K562 (cell line): Measurements from ENCODE around the gene ZSWIM8. TPM values are rescaled to one million over a fixed set of nuclear protein-coding genes. Genes with fewer than 3 reads are reported as not detected.

Experiments
- ETV5 ChIP-seq: sonication (generic); formaldehyde crosslinking; IDR thresholded peaks from 2 replicates; pipeline ENCODE4 v1.4.0; 2020; ENCODE audit warnings: low read depth, mild to moderate bottlenecking, missing genetic modification reagents
- NRF1 ChIP-seq, 2 experiments: fragments of 450-650 bp; IDR thresholded peaks in 1 of 2; conservative IDR thresholded peaks in 1 of 2; 2 replicates each; pipeline ENCODE4 v1.6.1; 2014; ENCODE audit warnings: mild to moderate bottlenecking in 2 of 2
- SMAD3 ChIP-seq: fragments of 450-650 bp; formaldehyde crosslinking; conservative IDR thresholded peaks from 2 replicates; pipeline ENCODE4 v1.4.0; 2020; ENCODE audit warnings: mild to moderate bottlenecking
- STAT5A ChIP-seq: IDR thresholded peaks from 2 replicates; pipeline ENCODE4 v1.6.1; 2012; ENCODE audit warnings: low read length, inconsistent platforms, borderline replicate concordance
- TCF3 ChIP-seq: sonication (generic); formaldehyde crosslinking; IDR thresholded peaks from 2 replicates; pipeline ENCODE4 v1.4.0; 2020; ENCODE audit warnings: mild to moderate bottlenecking, missing genetic modification reagents
- polyA plus RNA-seq, 8 experiments: library from polyadenylated mRNA; depleted of rRNA in 4 of 8; stranded (reverse) in 5 of 8; unstranded in 3 of 8; fragments of >200 nt; fragmentation: Nextera tagmentation in 2 of 8; fragmentation: Illumina TruSeq in 1 of 8; extraction: Ambion mirVana in 2 of 8; extraction: Trizol in 1 of 8; gene quantifications; 2 replicates each; pipeline versions ENCODE4 v1.2.1 to v1.2.3, GENCODE V29; 2011 to 2014; ENCODE audit warnings: inconsistent platforms in 1 of 8, missing spikeins in 1 of 8
- total RNA-seq, 7 experiments: library from RNA; depleted of rRNA in 6 of 7; stranded (reverse); fragments of >200 nt in 6 of 7; fragmentation: Illumina TruSeq in 2 of 7; extraction: Trizol in 2 of 7; gene quantifications; 2 replicates each; pipeline versions ENCODE4 v1.2.1 to v1.2.3, GENCODE V29; 2011 to 2021; ENCODE audit warnings: low replicate concordance in 1 of 7
- TF ChIP-seq, protein P1 (sequence below): sonication (generic); formaldehyde crosslinking; IDR thresholded peaks from 2 replicates; pipeline ENCODE4 v1.9.0; 2022; ENCODE audit warnings: mild to moderate bottlenecking, missing genetic modification reagents
- TF ChIP-seq, protein P2 (sequence below), 2 experiments: IDR thresholded peaks; 2 replicates each; pipeline ENCODE4 v1.6.1; 2012; ENCODE audit warnings: improper control_type of control experiment in 2 of 2, low read depth in 2 of 2, low read length in 2 of 2, borderline replicate concordance in 1 of 2
- TF ChIP-seq, protein P3 (sequence below): fragments of 450-650 bp; formaldehyde crosslinking; IDR thresholded peaks from 2 replicates; pipeline ENCODE4 v1.4.0; 2020; ENCODE audit warnings: mild to moderate bottlenecking, mixed read lengths
- TF ChIP-seq, protein P4 (sequence below): fragments of 150-350 bp; conservative IDR thresholded peaks from 2 replicates; pipeline ENCODE4 v1.6.1; 2014; ENCODE audit warnings: low read length
- TF ChIP-seq, protein P5 (sequence below): fragments of 450-650 bp; IDR thresholded peaks from 2 replicates; pipeline ENCODE4 v1.6.1; 2016; ENCODE audit warnings: low read depth

ZSWIM8 gene
- total and polyA plus RNA-seq, 9 of the 15 experiments (the other 6 are each of a cell fraction or from before 2014, with no cell fraction given), result 5.6 to 47.8 (median 26.7) TPM

DNA sequence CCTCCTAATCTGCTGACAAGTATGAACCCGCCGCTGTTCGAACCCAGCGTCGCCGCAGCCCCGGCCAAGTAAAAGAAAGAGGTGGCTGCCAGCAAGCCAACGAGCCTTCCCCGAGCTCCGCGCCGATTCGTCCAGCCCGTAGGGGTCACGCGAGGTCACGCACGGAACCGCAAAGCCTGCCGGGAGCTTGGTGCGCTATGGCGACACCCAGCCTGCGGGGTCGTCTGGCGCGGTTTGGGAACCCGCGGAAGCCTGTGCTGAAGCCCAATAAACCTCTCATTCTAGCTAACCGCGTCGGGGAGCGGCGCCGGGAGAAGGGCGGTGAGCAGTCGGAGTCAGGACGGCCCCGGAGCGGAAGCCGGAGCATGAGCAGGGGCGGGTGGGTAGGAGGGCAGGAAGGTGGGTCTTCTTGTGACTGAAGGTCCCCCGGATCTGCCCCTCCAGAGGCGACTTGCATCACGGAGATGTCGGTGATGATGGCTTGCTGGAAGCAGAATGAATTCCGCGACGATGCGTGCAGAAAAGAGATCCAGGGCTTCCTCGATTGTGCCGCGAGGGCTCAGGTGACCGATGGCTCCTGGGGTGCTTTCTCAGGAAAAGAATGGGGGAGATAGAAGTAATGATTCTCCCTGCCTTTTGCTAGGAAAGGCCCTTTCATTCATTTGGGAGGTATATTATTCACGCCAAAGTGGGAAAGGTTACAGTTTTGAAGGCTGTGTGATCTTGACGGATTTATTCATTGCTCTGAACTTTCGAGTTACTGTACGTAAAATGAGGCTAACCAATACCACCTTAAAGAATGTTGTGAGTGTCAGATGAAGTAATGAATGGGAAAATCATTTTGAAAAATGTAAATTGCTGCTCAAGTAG lies 3.3 kb upstream of the ZSWIM8 start, which contains the start of gene CHCHD1 (continued):
- 0 out of 2 replicates have a peak, but pooled peaks have one; percentile 19 for TF ChIP-seq TCF3 (CRISPR knock-in tag)
- TF ChIP-seq, protein P1, sequence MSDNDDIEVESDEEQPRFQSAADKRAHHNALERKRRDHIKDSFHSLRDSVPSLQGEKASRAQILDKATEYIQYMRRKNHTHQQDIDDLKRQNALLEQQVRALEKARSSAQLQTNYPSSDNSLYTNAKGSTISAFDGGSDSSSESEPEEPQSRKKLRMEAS (CRISPR knock-in tag), result peak; percentile 84
- TF ChIP-seq, protein P2, sequence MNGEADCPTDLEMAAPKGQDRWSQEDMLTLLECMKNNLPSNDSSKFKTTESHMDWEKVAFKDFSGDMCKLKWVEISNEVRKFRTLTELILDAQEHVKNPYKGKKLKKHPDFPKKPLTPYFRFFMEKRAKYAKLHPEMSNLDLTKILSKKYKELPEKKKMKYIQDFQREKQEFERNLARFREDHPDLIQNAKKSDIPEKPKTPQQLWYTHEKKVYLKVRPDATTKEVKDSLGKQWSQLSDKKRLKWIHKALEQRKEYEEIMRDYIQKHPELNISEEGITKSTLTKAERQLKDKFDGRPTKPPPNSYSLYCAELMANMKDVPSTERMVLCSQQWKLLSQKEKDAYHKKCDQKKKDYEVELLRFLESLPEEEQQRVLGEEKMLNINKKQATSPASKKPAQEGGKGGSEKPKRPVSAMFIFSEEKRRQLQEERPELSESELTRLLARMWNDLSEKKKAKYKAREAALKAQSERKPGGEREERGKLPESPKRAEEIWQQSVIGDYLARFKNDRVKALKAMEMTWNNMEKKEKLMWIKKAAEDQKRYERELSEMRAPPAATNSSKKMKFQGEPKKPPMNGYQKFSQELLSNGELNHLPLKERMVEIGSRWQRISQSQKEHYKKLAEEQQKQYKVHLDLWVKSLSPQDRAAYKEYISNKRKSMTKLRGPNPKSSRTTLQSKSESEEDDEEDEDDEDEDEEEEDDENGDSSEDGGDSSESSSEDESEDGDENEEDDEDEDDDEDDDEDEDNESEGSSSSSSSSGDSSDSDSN (IDR thresholded peaks at IDR 0.05; ENCODE audit: borderline replicate concordance in 1 of 2, low read depth in 2 of 2, low read length in 2 of 2), result peak; percentile 29 to 93; a peak in 2 of 4 replicates
- TF ChIP-seq, protein P3, sequence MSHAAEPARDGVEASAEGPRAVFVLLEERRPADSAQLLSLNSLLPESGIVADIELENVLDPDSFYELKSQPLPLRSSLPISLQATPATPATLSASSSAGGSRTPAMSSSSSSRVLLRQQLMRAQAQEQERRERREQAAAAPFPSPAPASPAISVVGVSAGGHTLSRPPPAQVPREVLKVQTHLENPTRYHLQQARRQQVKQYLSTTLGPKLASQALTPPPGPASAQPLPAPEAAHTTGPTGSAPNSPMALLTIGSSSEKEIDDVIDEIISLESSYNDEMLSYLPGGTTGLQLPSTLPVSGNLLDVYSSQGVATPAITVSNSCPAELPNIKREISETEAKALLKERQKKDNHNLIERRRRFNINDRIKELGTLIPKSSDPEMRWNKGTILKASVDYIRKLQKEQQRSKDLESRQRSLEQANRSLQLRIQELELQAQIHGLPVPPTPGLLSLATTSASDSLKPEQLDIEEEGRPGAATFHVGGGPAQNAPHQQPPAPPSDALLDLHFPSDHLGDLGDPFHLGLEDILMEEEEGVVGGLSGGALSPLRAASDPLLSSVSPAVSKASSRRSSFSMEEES (CRISPR knock-in tag), result no peak
- no peak for TF ChIP-seq STAT5A
- TF ChIP-seq, protein P4, sequence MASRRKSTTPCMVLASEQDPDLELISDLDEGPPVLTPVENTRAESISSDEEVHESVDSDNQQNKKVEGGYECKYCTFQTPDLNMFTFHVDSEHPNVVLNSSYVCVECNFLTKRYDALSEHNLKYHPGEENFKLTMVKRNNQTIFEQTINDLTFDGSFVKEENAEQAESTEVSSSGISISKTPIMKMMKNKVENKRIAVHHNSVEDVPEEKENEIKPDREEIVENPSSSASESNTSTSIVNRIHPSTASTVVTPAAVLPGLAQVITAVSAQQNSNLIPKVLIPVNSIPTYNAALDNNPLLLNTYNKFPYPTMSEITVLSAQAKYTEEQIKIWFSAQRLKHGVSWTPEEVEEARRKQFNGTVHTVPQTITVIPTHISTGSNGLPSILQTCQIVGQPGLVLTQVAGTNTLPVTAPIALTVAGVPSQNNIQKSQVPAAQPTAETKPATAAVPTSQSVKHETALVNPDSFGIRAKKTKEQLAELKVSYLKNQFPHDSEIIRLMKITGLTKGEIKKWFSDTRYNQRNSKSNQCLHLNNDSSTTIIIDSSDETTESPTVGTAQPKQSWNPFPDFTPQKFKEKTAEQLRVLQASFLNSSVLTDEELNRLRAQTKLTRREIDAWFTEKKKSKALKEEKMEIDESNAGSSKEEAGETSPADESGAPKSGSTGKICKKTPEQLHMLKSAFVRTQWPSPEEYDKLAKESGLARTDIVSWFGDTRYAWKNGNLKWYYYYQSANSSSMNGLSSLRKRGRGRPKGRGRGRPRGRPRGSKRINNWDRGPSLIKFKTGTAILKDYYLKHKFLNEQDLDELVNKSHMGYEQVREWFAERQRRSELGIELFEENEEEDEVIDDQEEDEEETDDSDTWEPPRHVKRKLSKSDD, result 0 out of 2 replicates have a peak, but pooled peaks have one; percentile 46
- TF ChIP-seq, protein P5, sequence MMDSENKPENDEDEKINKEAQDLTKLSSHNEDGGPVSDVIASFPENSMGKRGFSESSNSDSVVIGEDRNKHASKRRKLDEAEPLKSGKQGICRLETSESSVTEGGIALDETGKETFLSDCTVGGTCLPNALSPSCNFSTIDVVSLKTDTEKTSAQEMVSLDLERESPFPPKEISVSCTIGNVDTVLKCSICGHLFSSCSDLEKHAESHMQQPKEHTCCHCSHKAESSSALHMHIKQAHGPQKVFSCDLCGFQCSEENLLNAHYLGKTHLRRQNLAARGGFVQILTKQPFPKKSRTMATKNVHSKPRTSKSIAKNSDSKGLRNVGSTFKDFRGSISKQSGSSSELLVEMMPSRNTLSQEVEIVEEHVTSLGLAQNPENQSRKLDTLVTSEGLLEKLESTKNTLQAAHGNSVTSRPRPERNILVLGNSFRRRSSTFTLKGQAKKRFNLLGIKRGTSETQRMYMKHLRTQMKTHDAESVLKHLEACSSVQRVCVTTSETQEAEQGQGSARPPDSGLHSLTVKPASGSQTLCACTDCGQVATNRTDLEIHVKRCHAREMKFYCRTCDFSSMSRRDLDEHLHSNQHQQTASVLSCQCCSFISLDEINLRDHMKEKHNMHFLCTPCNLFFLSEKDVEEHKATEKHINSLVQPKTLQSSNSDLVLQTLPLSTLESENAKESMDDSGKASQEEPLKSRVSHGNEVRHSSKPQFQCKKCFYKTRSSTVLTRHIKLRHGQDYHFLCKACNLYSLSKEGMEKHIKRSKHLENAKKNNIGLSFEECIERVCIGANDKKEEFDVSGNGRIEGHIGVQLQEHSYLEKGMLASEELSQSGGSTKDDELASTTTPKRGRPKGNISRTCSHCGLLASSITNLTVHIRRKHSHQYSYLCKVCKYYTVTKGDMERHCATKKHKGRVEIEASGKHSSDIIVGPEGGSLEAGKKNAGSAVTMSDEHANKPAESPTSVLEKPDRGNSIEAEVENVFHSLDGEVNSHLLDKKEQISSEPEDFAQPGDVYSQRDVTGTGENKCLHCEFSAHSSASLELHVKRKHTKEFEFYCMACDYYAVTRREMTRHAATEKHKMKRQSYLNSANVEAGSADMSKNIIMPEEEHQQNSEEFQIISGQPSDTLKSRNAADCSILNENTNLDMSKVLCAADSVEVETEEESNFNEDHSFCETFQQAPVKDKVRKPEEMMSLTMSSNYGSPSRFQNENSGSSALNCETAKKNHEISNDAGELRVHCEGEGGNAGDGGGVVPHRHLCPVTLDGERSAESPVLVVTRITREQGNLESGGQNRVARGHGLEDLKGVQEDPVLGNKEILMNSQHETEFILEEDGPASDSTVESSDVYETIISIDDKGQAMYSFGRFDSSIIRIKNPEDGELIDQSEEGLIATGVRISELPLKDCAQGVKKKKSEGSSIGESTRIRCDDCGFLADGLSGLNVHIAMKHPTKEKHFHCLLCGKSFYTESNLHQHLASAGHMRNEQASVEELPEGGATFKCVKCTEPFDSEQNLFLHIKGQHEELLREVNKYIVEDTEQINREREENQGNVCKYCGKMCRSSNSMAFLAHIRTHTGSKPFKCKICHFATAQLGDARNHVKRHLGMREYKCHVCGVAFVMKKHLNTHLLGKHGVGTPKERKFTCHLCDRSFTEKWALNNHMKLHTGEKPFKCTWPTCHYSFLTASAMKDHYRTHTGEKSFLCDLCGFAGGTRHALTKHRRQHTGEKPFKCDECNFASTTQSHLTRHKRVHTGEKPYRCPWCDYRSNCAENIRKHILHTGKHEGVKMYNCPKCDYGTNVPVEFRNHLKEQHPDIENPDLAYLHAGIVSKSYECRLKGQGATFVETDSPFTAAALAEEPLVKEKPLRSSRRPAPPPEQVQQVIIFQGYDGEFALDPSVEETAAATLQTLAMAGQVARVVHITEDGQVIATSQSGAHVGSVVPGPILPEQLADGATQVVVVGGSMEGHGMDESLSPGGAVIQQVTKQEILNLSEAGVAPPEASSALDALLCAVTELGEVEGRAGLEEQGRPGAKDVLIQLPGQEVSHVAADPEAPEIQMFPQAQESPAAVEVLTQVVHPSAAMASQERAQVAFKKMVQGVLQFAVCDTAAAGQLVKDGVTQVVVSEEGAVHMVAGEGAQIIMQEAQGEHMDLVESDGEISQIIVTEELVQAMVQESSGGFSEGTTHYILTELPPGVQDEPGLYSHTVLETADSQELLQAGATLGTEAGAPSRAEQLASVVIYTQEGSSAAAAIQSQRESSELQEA, result no peak; the same call in 1 of the 2 replicates
- TF ChIP-seq SMAD3 (CRISPR knock-in tag), result peak; percentile 34; the same call in 1 of the 2 replicates
- TF ChIP-seq NRF1 (conservative IDR thresholded peaks at IDR 0.05 in 1 of 2, IDR thresholded peaks at IDR 0.05 in 1 of 2), result peak; percentile 64 to 72
- peak; percentile 81; the same call in 1 of the 2 replicates for TF ChIP-seq ETV5 (CRISPR knock-in tag)
